ENCODE data around the gene OR1L8. TPM values are rescaled to one million over a fixed set of nuclear protein-coding genes. Genes with fewer than 3 reads are reported as not detected.

The OR1L8 gene
- total RNA-seq, 4 donors from 2014 or later = not detected

DNA sequence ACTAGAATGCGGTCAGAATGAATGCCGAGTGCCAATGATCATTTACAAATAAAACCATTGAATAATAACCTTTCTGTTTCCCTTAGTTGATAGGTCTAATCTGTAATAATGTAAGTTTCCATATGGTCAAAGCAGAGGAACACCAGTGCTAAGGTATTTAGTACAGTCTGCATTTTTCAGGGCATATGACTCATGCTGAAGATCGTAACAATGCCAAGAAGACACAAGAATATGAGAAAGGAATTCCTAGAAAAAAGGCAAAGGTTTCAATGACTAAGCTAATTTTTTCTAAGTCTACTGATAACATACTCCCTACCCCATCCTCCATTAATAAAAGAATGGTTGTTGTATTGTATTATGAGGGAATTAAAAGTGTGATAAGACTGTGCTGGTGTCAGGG is 2.8 kb downstream of the OR1L8 start:
- TF ChIP-seq POLR2A (IDR thresholded peaks at IDR 0.05) = no peak
- TF ChIP-seq, protein P1, sequence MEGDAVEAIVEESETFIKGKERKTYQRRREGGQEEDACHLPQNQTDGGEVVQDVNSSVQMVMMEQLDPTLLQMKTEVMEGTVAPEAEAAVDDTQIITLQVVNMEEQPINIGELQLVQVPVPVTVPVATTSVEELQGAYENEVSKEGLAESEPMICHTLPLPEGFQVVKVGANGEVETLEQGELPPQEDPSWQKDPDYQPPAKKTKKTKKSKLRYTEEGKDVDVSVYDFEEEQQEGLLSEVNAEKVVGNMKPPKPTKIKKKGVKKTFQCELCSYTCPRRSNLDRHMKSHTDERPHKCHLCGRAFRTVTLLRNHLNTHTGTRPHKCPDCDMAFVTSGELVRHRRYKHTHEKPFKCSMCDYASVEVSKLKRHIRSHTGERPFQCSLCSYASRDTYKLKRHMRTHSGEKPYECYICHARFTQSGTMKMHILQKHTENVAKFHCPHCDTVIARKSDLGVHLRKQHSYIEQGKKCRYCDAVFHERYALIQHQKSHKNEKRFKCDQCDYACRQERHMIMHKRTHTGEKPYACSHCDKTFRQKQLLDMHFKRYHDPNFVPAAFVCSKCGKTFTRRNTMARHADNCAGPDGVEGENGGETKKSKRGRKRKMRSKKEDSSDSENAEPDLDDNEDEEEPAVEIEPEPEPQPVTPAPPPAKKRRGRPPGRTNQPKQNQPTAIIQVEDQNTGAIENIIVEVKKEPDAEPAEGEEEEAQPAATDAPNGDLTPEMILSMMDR (IDR thresholded peaks at IDR 0.05) = no peak
- no peak for DNase-seq (ENCODE audit: low spot score in 2 of 2)
- 76 to 79% methylated on average over 3 of the region's 3 CpGs for WGBS, 2 donors
- intact Hi-C loops (cut with DNase I; ENCODE audit: low total_unique reads) = no loop called here
- no peak overlapping the region for H3K4me3 ChIP-seq (ENCODE audit: low read depth, poor library complexity, severe bottlenecking)

DNA sequence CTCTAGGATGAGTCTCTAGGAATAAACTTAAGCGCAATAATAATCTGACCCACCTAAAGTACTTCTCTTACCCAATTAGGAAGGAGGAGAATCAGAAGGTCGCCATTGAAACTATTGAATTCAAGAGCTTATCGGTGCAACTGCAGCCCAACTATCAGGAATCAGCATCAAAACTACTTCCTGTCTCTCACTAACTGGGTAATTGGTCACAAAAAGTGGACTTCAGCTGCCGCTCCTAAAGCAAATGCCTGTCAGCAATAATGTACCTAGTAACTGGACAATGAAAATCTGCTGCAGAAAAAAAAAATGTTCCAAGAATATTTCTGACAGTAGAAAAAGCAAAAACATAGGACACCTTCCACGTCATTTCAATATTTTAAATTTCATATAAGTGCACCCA is 3.3 kb downstream of the OR1L8 start:
- TF ChIP-seq, protein P1 (IDR thresholded peaks at IDR 0.05) = no peak
- no peak for TF ChIP-seq POLR2A (IDR thresholded peaks at IDR 0.05)
- intact Hi-C loops (cut with DNase I; ENCODE audit: low total_unique reads) = no loop called here
- WGBS, 2 donors = 70 to 82% methylated on average over 5 of the region's 5 CpGs
- no peak overlapping the region for H3K4me3 ChIP-seq (ENCODE audit: low read depth, poor library complexity, severe bottlenecking)
- no peak for DNase-seq (ENCODE audit: low spot score in 2 of 2)

DNA sequence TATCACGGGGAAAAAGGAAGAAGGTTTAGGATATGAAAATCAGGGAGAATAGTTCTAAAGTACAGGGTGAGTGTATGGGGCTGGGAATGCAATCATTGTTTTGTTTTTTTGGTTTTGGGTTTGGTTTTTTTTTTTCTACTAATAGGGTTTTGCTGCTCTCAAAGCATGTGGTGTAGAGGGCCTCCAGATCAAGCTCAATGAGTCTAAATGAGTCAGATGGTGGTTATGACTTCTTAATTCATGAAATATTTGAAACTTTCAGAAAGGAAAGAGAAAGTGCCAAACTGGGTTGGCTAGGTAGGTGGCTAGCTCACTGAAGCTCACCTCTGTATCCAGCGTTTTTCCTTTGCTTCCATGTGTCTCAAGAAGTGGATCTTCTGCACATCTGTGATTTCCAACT is 10.7 kb downstream of the OR1L8 start:
- TF ChIP-seq POLR2A (IDR thresholded peaks at IDR 0.05) = no peak
- WGBS, 2 donors = 65 to 76% methylated on average over 2 of the region's 2 CpGs
- no peak for DNase-seq (ENCODE audit: low spot score in 2 of 2)
- H3K4me3 ChIP-seq (ENCODE audit: low read depth, poor library complexity, severe bottlenecking) = no peak overlapping the region
- intact Hi-C loops (cut with DNase I; ENCODE audit: low total_unique reads) = no loop called here

DNA sequence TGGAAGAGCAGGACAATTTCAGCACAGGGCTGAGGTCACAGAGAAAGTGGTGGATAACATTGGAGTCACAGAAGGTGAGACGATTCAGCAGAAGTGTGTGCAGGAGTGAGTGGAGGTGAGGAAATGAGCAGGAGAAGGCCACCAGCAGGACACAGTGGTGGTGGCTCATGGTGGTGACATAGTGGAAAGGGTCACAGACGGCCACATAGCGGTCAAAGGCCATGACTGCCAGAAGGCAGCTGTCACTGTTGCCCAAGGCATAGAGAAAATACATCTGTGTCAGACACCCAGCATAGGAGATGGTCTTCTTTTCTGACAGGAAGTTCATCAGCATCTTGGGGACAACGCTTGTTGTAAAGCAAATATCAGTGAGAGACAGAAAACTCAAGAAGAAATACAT is 15.3 kb downstream of the OR1L8 start:
- no peak for DNase-seq (ENCODE audit: low spot score in 2 of 2)
- intact Hi-C loops (cut with DNase I; ENCODE audit: low total_unique reads) = no loop called here
- WGBS, 2 donors = 89% methylated on average over 4 of the region's 4 CpGs
- TF ChIP-seq POLR2A (IDR thresholded peaks at IDR 0.05) = no peak
- TF ChIP-seq, protein P1 (IDR thresholded peaks at IDR 0.05) = no peak
- no peak overlapping the region for H3K4me3 ChIP-seq (ENCODE audit: low read depth, poor library complexity, severe bottlenecking)

DNA sequence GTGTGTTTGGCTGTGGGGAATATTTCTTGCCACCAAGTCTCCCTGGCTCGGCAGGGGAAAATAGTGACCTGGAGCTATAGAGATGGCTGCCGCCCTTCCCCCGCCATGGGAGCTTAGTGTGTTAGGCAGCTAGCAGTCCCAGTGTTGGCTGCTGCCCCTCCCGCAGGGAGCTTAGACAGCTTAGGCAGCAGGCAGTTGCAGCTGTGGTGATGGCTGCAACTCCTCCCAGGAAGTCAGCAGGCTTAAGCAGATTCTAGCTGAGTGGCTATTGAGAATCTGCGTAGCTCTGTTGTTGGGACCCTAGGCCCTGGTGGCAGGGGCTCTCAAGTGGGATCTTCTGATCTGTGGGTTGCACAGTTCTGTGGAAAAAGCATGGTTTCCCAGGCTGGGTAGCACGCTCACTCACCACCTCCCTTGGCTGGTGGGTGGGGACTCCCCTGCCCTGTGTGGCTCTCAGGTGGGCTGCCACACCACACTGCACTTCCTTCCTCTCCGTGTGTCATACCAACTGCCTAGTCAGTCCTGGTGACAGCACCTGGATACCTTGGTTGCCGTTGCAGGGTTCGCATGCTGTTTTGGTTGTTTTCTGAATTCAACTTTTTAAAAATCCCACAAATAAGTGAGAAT is 20.9 kb downstream of the OR1L8 start:
- intact Hi-C loops (cut with DNase I; ENCODE audit: low total_unique reads) = no loop called here
- no peak for DNase-seq (ENCODE audit: low spot score in 2 of 2)
- WGBS, 2 donors = 48 to 62% methylated on average over 7 to 9 of the region's 9 CpGs
- no peak overlapping the region for H3K4me3 ChIP-seq (ENCODE audit: low read depth, poor library complexity, severe bottlenecking)
- TF ChIP-seq, protein P1 (IDR thresholded peaks at IDR 0.05) = no peak
- TF ChIP-seq POLR2A (IDR thresholded peaks at IDR 0.05) = no peak

DNA sequence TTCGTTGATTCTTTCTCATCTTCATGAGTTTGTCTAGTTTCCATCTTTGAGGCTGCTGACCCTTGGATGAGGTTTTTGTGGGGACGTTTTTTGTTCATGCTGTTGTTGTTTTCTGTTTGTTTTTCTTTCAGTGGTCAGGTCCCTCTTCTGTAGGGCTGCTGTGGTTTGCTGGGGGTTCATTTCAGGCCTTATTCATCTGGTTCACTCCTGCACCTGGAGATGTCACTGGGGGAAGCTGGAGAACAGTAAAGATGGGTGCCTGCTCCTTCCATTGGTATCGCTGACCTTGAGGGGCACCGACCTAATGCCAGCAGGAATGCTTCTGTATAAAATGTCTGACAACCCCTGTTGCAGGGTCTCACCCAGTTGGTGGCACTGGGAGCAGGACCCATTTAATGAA is 21.7 kb downstream of the OR1L8 start:
- DNase-seq (ENCODE audit: low spot score in 2 of 2) = no peak
- H3K4me3 ChIP-seq (ENCODE audit: low read depth, poor library complexity, severe bottlenecking) = no peak overlapping the region
- intact Hi-C loops (cut with DNase I; ENCODE audit: low total_unique reads) = no loop called here
- TF ChIP-seq, protein P1 (IDR thresholded peaks at IDR 0.05) = no peak
- TF ChIP-seq POLR2A (IDR thresholded peaks at IDR 0.05) = no peak
- WGBS, 2 donors = 83 to 85% methylated on average over 4 of the region's 4 CpGs

Data from lower leg skin (tissue), 4 donors.